OCI-LY3 (cell line): Measurements from ENCODE around the gene RMI2.
A peak's percentile ranks its signal among the peaks of the same experiment; 100 is the strongest.

Experiments
- H2AFZ ChIP-seq: fragments of 200-600, 300-600 bp; shearing (Covaris generic); 2 replicates; pipeline ENCODE4 v1.6.0; 2014; ENCODE audit warnings: antibody characterized with exemption, low read depth, low read length
- H3K27ac ChIP-seq: fragments of 200-600, 300-600 bp; sonication (generic); 2 replicates; pipeline ENCODE4 v1.5.1; 2014; ENCODE audit warnings: mild to moderate bottlenecking, low read length, moderate library complexity, mixed read lengths
- H3K27me3 ChIP-seq: fragments of 200-600, 300-600 bp; sonication (generic); 2 replicates; pipeline ENCODE4 v1.6.1; 2014; ENCODE audit warnings: low read depth, low read length, mixed read lengths
- H3K36me3 ChIP-seq: fragments of 200-600, 300-600 bp; sonication (generic); replicated peaks from 2 replicates; pipeline ENCODE3; 2014; ENCODE audit warnings: low read depth, low read length, mixed read lengths
- H3K4me1 ChIP-seq: fragments of 300-600, 200-600 bp; sonication (generic); 2 replicates; pipeline ENCODE4 v1.6.1; 2014; ENCODE audit warnings: low read length, mixed read lengths
- H3K4me2 ChIP-seq: fragments of 200-600, 300-600 bp; sonication (generic); 2 replicates; pipeline ENCODE4 v1.6.1; 2014; ENCODE audit warnings: low read length, mixed read lengths
- H3K4me3 ChIP-seq: fragments of 300-600, 200-600 bp; sonication (generic); 2 replicates; pipeline ENCODE4 v1.5.1; 2014; ENCODE audit warnings: antibody characterized with exemption, mild to moderate bottlenecking, low read length, moderate library complexity
- H3K79me2 ChIP-seq: fragments of 300-600, 200-600 bp; shearing (Covaris generic); 2 replicates; pipeline ENCODE4 v1.6.1; 2014; ENCODE audit warnings: mild to moderate bottlenecking, low read length, mixed read lengths
- H3K9ac ChIP-seq: fragments of 300-600, 200-600 bp; shearing (Covaris generic); 2 replicates; pipeline ENCODE4 v1.6.0; 2014; ENCODE audit warnings: mild to moderate bottlenecking, low read length, moderate library complexity
- H3K9me3 ChIP-seq: fragments of 200-600, 300-600 bp; shearing (Covaris generic); 2 replicates; pipeline ENCODE4 v1.6.1; 2014; ENCODE audit warnings: low read length, mixed read lengths; ENCODE audit not compliant: insufficient read depth
- H4K20me1 ChIP-seq: fragments of 200-600, 300-600 bp; sonication (generic); 2 replicates; pipeline ENCODE4 v1.6.1; 2016; ENCODE audit warnings: low read length, mixed read lengths; ENCODE audit not compliant: insufficient read depth
- CTCF ChIP-seq: fragments of 200-600, 300-600 bp; sonication (generic); IDR thresholded peaks from 2 replicates; pipeline ENCODE4 v1.5.1; 2014; ENCODE audit warnings: antibody characterized with exemption, low read length, low read depth
- EZH2phosphoT487 ChIP-seq: fragments of 200-600 bp; shearing (Covaris generic); IDR thresholded peaks from 2 replicates; pipeline ENCODE4 v1.6.1; 2018; ENCODE audit warnings: antibody characterized with exemption, mixed run types, low read depth

Gene RMI2

GRCh38 chr16:11383481-11384183 is 38.4 kb downstream of the RMI2 start:
- Histone ChIP-seq H3K79me2 (no peaks in the 10 kb centered on the region), H3K9me3 (no peaks in the 10 kb centered on the region), H3K27ac (no peak overlapping the region), H3K4me1 (peaks cover 28% of the 10 kb centered on the region), H3K36me3 (no peaks in the 10 kb centered on the region), H2AFZ (no peak overlapping the region), H4K20me1 (no peaks in the 10 kb centered on the region), H3K27me3 (peaks cover 18% of the 10 kb centered on the region), H3K9ac (no peak overlapping the region), H3K4me2 (no peak overlapping the region), H3K4me3 (no peak overlapping the region)
- no peak for TF ChIP-seq EZH2phosphoT487
- no peak for TF ChIP-seq CTCF

- Histone ChIP-seq H3K36me3 (no peaks in the 10 kb centered on the region), H4K20me1 (no peaks in the 10 kb centered on the region), H3K9me3 (no peaks in the 10 kb centered on the region), H3K9ac (no peak overlapping the region), H3K27me3 (peaks cover 18% of the 10 kb centered on the region), H3K4me2 (no peak overlapping the region), H3K27ac (no peak overlapping the region), H3K4me1 (peaks cover 20% of the 10 kb centered on the region), H3K4me3 (no peak overlapping the region), H2AFZ (no peak overlapping the region), H3K79me2 (no peaks in the 10 kb centered on the region)
- TF ChIP-seq CTCF: no peak
- no peak for TF ChIP-seq EZH2phosphoT487
Observed at GRCh38 chr16:11384184-11384955, 39.1 kb downstream of the RMI2 start.

GRCh38 chr16:11384956-11385586 is 39.8 kb downstream of the RMI2 start:
- Histone ChIP-seq H4K20me1 (no peaks in the 10 kb centered on the region), H3K27me3 (peaks cover 18% of the 10 kb centered on the region), H3K9ac (no peak overlapping the region), H3K4me1 (peaks cover 15% of the 10 kb centered on the region), H3K36me3 (no peaks in the 10 kb centered on the region), H3K9me3 (no peaks in the 10 kb centered on the region), H3K4me2 (no peak overlapping the region), H3K4me3 (no peak overlapping the region), H3K79me2 (no peaks in the 10 kb centered on the region), H3K27ac (no peak overlapping the region), H2AFZ (no peak overlapping the region)
- no peak for TF ChIP-seq EZH2phosphoT487
- TF ChIP-seq CTCF: no peak

- no peaks in the 10 kb centered on the region for H4K20me1 ChIP-seq
- H2AFZ ChIP-seq: no peak overlapping the region
- no peaks in the 10 kb centered on the region for H3K9me3 ChIP-seq
- H3K9ac ChIP-seq: no peak overlapping the region
- H3K4me1 ChIP-seq: peaks cover 15% of the 10 kb centered on the region
- H3K79me2 ChIP-seq: no peaks in the 10 kb centered on the region
- H3K4me3 ChIP-seq: peak overlapping the region; percentile 1
- no peak overlapping the region for H3K27ac ChIP-seq
- TF ChIP-seq EZH2phosphoT487 (no peak), CTCF (no peak)
- peak overlapping the region; percentile 47 for H3K4me2 ChIP-seq
- peaks cover 18% of the 10 kb centered on the region for H3K27me3 ChIP-seq
- no peaks in the 10 kb centered on the region for H3K36me3 ChIP-seq
Observed at GRCh38 chr16:11386054-11386680, 40.9 kb downstream of the RMI2 start.
